ENCODE measurements around the gene MON2. TPM values are rescaled to one million over a fixed set of nuclear protein-coding genes. Genes with fewer than 3 reads are reported as not detected.

The MON2 gene
- total and polyA plus RNA-seq, 12 donors, result 13.9 to 78.2 (median 41.4) TPM

- peak; percentile 25 to 61 (median 32) for DNase-seq
- peak overlapping the region in 2 of 5 donors; percentile 5 to 62 for H3K27ac ChIP-seq
- TF ChIP-seq CTCF (IDR thresholded peaks at IDR 0.05) (no peak), POLR2A (IDR thresholded peaks at IDR 0.05) (no peak)
- H3K9me3 ChIP-seq (replicated peaks in 1 of 3), result no peaks in the 10 kb centered on the region
- H3K4me1 ChIP-seq (replicated peaks in 1 of 2), result no peaks in the 10 kb centered on the region
- intact Hi-C loops (cut with DNase I), result no loop called here
- no peaks in the 10 kb centered on the region for H3K36me3 ChIP-seq (replicated peaks in 1 of 2)
- no peak overlapping the region for H3K4me3 ChIP-seq
- H3K27me3 ChIP-seq, result no peaks in the 10 kb centered on the region
- WGBS, 4 donors, result 32 to 64% (median 52%) methylated on average over 3 of the region's 3 CpGs
Measured at GRCh38 chr12:62647586-62647985, 181.0 kb downstream of the MON2 start.

GRCh38 chr12:62649412-62650138 is 182.9 kb downstream of the MON2 start:
- Histone ChIP-seq H3K4me1 (replicated peaks in 1 of 2) (no peaks in the 10 kb centered on the region), H3K27me3 (no peaks in the 10 kb centered on the region), H3K4me3 (no peak overlapping the region), H3K9me3 (replicated peaks in 1 of 3) (no peaks in the 10 kb centered on the region), H3K36me3 (replicated peaks in 1 of 2) (no peaks in the 10 kb centered on the region), H3K27ac (no peak overlapping the region)
- 59 to 71% (median 69%) methylated on average over 4 of the region's 4 CpGs for WGBS, 4 donors
- TF ChIP-seq POLR2A (IDR thresholded peaks at IDR 0.05) (no peak), CTCF (IDR thresholded peaks at IDR 0.05) (no peak)
- DNase-seq, result no peak
- intact Hi-C loops (cut with DNase I), result no loop called here

MicroRNAs within 50 kb of the gene (microRNA counts, 767-probe panel; counts per million panel counts)
- 6,400 to 7,476 counts per million in 2 donors for microRNA hsa-let-7i-5p

Small RNAs within 50 kb of the gene (microRNA-seq; reads per million reads assigned to microRNA genes)
- gene MIRLET7I, result 32,405 to 53,542 (median 52,578) reads per million in 3 donors

Small RNAs within 50 kb of the gene (small RNA-seq; reads per million reads assigned to genes)
- gene MIRLET7I (2,015 to 2,694 reads per million in 2 donors), gene RNU6-399P (0 reads per million in 2 donors)

Other genes with a start within 250 kb of the MON2 start
- gene USP15, start 206.4 kb upstream of the MON2 start, total RNA-seq, result 100 to 1,000 TPM in 1 of 9 donors, 10 to 100 TPM in 8; 25.9 to 148 (median 56.1) TPM
- 100 to 1,000 TPM in 1 of 3 donors, 10 to 100 TPM in 2; 56.0 to 122 (median 93.2) TPM for gene USP15, start 206.4 kb upstream of the MON2 start, polyA plus RNA-seq